ENCODE measurements around the gene FBXO15. TPM values are rescaled to one million over a fixed set of nuclear protein-coding genes. Genes with fewer than 3 reads are reported as not detected.

Gene FBXO15
- total and polyA plus RNA-seq, 2 donors (not counting 3 experiments of a cell fraction or from before 2014, with no cell fraction given) = not detected

DNA sequence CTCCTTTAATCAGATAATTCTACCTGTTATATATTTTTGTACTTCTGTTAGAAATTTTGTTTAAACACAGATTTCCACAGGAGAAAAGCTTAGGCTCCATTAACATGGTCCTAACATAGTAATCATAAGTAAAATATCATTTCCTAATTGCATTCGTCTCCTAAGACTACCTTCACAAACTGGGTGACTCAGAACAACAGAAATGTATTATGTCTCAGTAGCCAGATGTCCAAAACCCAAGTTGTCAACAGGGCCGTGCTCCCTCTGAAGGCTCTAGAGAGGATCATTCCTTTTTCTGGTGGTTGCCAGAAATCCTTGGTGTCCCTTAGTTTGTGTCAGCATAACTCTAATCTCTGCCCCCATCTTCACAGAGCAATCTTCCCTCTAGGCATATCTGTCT, 5.4 kb downstream of the FBXO15 start:
- FAIRE-seq (no peak), DNase-seq (ENCODE audit: low read depth, low spot score) (no peak)
- Histone ChIP-seq H3K27ac (ENCODE audit: insufficient read depth, low read depth, low read length) (no peak overlapping the region), H2AFZ (ENCODE audit: low read depth, low read length) (no peak overlapping the region), H3K9ac (replicated peaks; ENCODE audit: extremely low read depth, insufficient read depth, low read length) (no peak overlapping the region), H4K20me1 (replicated peaks; ENCODE audit: control insufficient read depth, extremely low read depth, insufficient read depth, low read length) (no peaks in the 10 kb centered on the region), H3K36me3 (ENCODE audit: control insufficient read depth in 2 of 2, extremely low read depth in 1 of 2, insufficient read depth in 2 of 2, low read length in 2 of 2) (no peaks in the 10 kb centered on the region), H3K79me2 (ENCODE audit: control insufficient read depth, insufficient read depth, low read length) (no peaks in the 10 kb centered on the region), H3K4me3 (replicated peaks in 1 of 3; ENCODE audit: insufficient read depth in 1 of 3, low read depth in 1 of 3, low read length in 3 of 3) (no peak overlapping the region), H3K9me3 (replicated peaks; ENCODE audit: control insufficient read depth, insufficient read depth, low read length) (no peaks in the 10 kb centered on the region), H3K27me3 (ENCODE audit: control insufficient read depth in 2 of 2, insufficient read depth in 2 of 2, low read length in 2 of 2) (no peaks in the 10 kb centered on the region), H3K4me2 (ENCODE audit: insufficient read depth, low read length) (no peak overlapping the region), H3K4me1 (ENCODE audit: control insufficient read depth, extremely low read depth, insufficient read depth, low read length) (no peaks in the 10 kb centered on the region), H3K9me1 (replicated peaks; ENCODE audit: control insufficient read depth, extremely low read depth, insufficient read depth, low read length) (no peaks in the 10 kb centered on the region)
- dilution Hi-C loops (cut with MboI; ENCODE audit: extremely low pct_ligation_motif_present, low sequenced_read_pairs) (no loop called here), intact Hi-C loops (cut with micrococcal nuclease) (no loop called here)
- TF ChIP-seq GATA2 (IDR thresholded peaks at IDR 0.05; ENCODE audit: insufficient read depth, insufficient read length, low read depth, low read length) (no peak), POLR2A (IDR thresholded peaks at IDR 0.05; ENCODE audit: low read depth, low read length) (no peak), POLR2AphosphoS5 (IDR thresholded peaks at IDR 0.05; ENCODE audit: insufficient read depth, low read depth, low read length) (no peak), FOS (IDR thresholded peaks at IDR 0.05; ENCODE audit: borderline replicate concordance, insufficient read depth, low read length) (no peak), JUN (IDR thresholded peaks at IDR 0.05; ENCODE audit: borderline replicate concordance, insufficient read depth, insufficient read length, low read depth) (no peak), EZH2 (IDR thresholded peaks at IDR 0.05; ENCODE audit: borderline replicate concordance, low read depth, low read length, severe bottlenecking) (no peak)
- TF ChIP-seq, protein P1, sequence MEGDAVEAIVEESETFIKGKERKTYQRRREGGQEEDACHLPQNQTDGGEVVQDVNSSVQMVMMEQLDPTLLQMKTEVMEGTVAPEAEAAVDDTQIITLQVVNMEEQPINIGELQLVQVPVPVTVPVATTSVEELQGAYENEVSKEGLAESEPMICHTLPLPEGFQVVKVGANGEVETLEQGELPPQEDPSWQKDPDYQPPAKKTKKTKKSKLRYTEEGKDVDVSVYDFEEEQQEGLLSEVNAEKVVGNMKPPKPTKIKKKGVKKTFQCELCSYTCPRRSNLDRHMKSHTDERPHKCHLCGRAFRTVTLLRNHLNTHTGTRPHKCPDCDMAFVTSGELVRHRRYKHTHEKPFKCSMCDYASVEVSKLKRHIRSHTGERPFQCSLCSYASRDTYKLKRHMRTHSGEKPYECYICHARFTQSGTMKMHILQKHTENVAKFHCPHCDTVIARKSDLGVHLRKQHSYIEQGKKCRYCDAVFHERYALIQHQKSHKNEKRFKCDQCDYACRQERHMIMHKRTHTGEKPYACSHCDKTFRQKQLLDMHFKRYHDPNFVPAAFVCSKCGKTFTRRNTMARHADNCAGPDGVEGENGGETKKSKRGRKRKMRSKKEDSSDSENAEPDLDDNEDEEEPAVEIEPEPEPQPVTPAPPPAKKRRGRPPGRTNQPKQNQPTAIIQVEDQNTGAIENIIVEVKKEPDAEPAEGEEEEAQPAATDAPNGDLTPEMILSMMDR (IDR thresholded peaks at IDR 0.05; ENCODE audit: extremely low read depth in 1 of 2, insufficient read depth in 1 of 2, low read depth in 1 of 2, low read length in 2 of 2) = no peak
- TF ChIP-seq, protein P2, sequence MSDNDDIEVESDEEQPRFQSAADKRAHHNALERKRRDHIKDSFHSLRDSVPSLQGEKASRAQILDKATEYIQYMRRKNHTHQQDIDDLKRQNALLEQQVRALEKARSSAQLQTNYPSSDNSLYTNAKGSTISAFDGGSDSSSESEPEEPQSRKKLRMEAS (IDR thresholded peaks at IDR 0.05; ENCODE audit: insufficient read depth, insufficient read length) = no peak
- BruUV-seq (replicated peaks) = no TSS peak
- POLR2A ChIA-PET = no interaction called here
- CTCF ChIA-PET = no interaction called here
